Measurements from ENCODE around the gene INAFM1. TPM values are rescaled to one million over a fixed set of nuclear protein-coding genes. Genes with fewer than 3 reads are reported as not detected.

The INAFM1 gene
- total RNA-seq, 1 donor from 2014 or later = 0.51 TPM

GRCh38 chr19:47309608-47310007, 34.9 kb downstream of the INAFM1 start, which contains the start of gene C5AR1:
TSS of gene C5AR1 (plus strand) at chr19:47309861. CDS start at chr19:47309896, 35 bp downstream.
- DNase-seq (ENCODE audit: low read depth in 2 of 2) = no peak

GRCh38 chr19:47310323-47310722, 35.6 kb downstream of the INAFM1 start:
- no peak for DNase-seq (ENCODE audit: low read depth in 2 of 2)

DNA sequence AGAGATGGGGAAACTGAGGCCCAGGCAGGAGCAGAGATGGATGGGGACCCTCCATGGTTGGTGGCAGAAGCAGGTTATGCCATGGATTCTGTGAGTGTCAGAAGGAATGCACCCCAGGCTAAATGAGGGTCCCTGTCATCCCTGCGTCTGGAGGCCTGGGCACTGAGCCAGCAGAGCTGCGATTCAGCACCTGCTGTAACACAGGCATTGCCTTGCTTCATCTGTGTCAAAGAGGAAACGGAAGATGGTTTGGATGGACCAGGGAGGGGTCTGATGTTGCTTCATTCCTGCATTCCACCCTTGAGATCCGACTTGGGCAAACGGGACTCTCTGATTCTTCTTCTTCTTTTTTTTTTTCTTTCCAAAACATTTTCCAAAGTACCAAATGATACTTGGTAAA, 36.1 kb downstream of the INAFM1 start:
- DNase-seq (ENCODE audit: low read depth in 2 of 2) = no peak

GRCh38 chr19:47312366-47313006, 37.8 kb downstream of the INAFM1 start:
- no peak for DNase-seq (ENCODE audit: low read depth in 2 of 2)

GRCh38 chr19:47313754-47314295, 39.1 kb downstream of the INAFM1 start:
- no peak for DNase-seq (ENCODE audit: low read depth in 2 of 2)

DNA sequence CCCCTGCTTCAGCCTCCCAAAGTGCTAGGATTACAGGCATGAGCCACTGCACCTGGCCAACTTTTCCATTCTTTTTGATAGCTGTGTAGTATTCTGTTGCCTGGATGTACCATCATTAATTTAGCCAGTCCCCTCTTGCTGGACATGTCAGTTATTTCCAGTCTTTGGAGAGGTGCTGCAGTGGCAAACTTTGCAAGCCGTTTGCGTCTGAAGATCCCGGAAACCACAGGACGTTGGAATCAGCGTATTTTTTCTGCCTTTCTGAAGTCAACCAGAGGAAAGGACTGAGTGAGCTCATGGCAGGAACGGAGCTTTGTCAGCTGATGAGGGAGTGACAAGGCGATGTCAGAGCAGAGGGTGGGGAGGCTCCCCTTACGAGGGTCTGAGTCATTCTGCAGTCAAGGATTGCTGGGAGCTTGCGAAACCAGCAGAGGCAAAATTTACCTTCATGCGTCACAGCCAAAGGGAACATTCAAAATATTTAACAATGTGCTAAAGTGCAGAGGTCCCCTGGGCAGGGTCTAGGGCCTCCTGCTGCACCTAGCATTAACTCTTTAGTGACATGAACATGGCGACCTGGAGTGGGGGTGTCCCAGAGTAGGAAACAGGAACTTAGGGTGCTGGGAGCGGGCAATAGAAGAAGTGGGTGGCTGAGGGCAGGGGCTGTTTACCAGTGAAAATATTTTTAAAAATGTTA, 40.6 kb downstream of the INAFM1 start:
- peak in 1 of 2 donors; percentile 57 for DNase-seq (ENCODE audit: low read depth in 2 of 2)

- DNase-seq (ENCODE audit: low read depth in 2 of 2) = no peak
These were observed 41.8 kb downstream of the INAFM1 start for GRCh38 chr19:47316513-47316912.

DNA sequence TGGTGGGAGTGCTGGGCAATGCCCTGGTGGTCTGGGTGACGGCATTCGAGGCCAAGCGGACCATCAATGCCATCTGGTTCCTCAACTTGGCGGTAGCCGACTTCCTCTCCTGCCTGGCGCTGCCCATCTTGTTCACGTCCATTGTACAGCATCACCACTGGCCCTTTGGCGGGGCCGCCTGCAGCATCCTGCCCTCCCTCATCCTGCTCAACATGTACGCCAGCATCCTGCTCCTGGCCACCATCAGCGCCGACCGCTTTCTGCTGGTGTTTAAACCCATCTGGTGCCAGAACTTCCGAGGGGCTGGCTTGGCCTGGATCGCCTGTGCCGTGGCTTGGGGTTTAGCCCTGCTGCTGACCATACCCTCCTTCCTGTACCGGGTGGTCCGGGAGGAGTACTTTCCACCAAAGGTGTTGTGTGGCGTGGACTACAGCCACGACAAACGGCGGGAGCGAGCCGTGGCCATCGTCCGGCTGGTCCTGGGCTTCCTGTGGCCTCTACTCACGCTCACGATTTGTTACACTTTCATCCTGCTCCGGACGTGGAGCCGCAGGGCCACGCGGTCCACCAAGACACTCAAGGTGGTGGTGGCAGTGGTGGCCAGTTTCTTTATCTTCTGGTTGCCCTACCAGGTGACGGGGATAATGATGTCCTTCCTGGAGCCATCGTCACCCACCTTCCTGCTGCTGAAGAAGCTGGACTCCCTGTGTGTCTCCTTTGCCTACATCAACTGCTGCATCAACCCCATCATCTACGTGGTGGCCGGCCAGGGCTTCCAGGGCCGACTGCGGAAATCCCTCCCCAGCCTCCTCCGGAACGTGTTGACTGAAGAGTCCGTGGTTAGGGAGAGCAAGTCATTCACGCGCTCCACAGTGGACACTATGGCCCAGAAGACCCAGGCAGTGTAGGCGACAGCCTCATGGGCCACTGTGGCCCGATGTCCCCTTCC, 45.5 kb downstream of the INAFM1 start:
- no peak for DNase-seq (ENCODE audit: low read depth in 2 of 2)

GRCh38 chr19:47321630-47322029, 46.9 kb downstream of the INAFM1 start:
- DNase-seq (ENCODE audit: low read depth in 2 of 2) = no peak

DNA sequence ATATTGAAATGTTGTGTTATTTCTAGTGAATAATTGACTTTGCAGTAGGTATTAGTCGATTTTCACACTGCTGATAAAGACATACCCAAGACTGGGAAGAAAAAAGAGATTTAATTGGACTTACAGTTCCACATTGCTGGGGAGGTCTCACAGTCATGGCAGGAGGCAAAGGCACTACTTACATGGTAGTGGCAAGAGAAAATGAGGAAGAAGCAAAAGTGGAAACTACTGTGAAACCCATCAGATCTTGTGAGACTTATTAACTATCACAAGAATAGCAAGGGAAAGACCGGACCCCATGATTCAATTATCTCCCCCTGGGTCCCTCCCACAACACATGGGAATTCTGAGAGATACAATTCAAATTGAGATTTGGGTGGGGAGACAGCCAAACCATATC, 47.4 kb downstream of the INAFM1 start:
- no peak for DNase-seq (ENCODE audit: low read depth in 2 of 2)

GRCh38 chr19:47323409-47323808, 48.7 kb downstream of the INAFM1 start:
- no peak for DNase-seq (ENCODE audit: low read depth in 2 of 2)

DNA sequence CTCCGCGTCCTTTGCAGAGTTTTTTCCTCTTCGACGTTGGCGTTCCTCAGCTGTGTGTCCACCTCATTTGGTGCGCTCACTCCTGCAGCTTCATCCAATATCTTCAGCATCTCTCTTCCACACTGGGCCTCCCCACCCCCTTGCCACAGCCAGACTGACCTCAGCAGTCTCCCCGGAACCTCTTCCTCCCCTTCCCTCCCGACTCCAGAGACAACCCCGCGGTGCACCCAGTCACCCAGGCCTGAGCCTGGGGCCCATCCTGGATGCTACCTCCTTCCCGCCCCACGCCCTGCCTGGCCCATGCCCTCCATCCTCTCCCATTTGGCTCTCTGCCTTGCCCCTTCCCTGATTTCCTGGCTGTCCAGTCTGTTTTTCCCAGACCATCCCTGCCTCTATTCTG, 49.2 kb downstream of the INAFM1 start:
- no peak for DNase-seq (ENCODE audit: low read depth in 2 of 2)

GRCh38 chr19:47324502-47324901, 49.8 kb downstream of the INAFM1 start:
- DNase-seq (ENCODE audit: low read depth in 2 of 2) = peak in 1 of 2 donors; percentile 39

Other genes starting within 250 kb of the INAFM1 start
- 20.7 and 31.2 TPM in 2 replicates for gene TMEM160, start 226.3 kb upstream of the INAFM1 start, total RNA-seq
- gene ZC3H4, start 161.1 kb upstream of the INAFM1 start, total RNA-seq = 7.8 and 8.6 TPM in 2 replicates
- 139 and 164 TPM in 2 replicates for gene SAE1, start 144.1 kb upstream of the INAFM1 start, total RNA-seq
- 15.0 and 17.3 TPM in 2 replicates for gene BBC3, start 43.7 kb upstream of the INAFM1 start, total RNA-seq
- gene CCDC9, start 18.4 kb upstream of the INAFM1 start, total RNA-seq = 2.3 and 4.4 TPM in 2 replicates
- not detected in 2 replicates for gene C5AR1, start 35.0 kb downstream of the INAFM1 start, total RNA-seq
- gene C5AR2, start 57.3 kb downstream of the INAFM1 start, total RNA-seq = 0.13 TPM in 2 replicates
- 5.0 and 6.3 TPM in 2 replicates for gene DHX34, start 74.4 kb downstream of the INAFM1 start, total RNA-seq
- gene MEIS3, start 144.6 kb downstream of the INAFM1 start, total RNA-seq = 0.13 and 0.26 TPM in 2 replicates
- not detected in 2 replicates for gene SLC8A2, start 197.0 kb downstream of the INAFM1 start, total RNA-seq
- 4.0 and 5.3 TPM in 2 replicates for gene KPTN, start 209.3 kb downstream of the INAFM1 start, total RNA-seq
- gene NAPA, start 240.2 kb downstream of the INAFM1 start, total RNA-seq = 62.3 and 96.5 TPM in 2 replicates